H9 (cell line): ENCODE data around the gene LRIG1. TPM values are rescaled to one million over a fixed set of nuclear protein-coding genes. Genes with fewer than 3 reads are reported as not detected.
A peak's percentile ranks its signal among the peaks of the same experiment; 100 is the strongest.

Experiments
- DNase-seq: peaks from one replicate; pipeline ENCODE4 v3.0.0-alpha.2; 2017
- H2AFZ ChIP-seq: one replicate; pipeline ENCODE4 v1.6.1; 2013; ENCODE audit warnings: mild to moderate bottlenecking, low read length, control low read depth, moderate library complexity
- H2AK5ac ChIP-seq: 2 replicates; pipeline ENCODE4 v1.6.1; 2013; ENCODE audit warnings: low read length, control low read depth, mixed read lengths; ENCODE audit not compliant: insufficient read length
- H2BK120ac ChIP-seq: one replicate; pipeline ENCODE4 v1.6.1; 2013; ENCODE audit warnings: low read depth, mild to moderate bottlenecking, low read length, control low read depth, inconsistent platforms; ENCODE audit not compliant: poor library complexity, severe bottlenecking
- H2BK12ac ChIP-seq: 2 replicates; pipeline ENCODE4 v1.6.1; 2013; ENCODE audit warnings: low read length, control low read depth, mixed read lengths, low read depth; ENCODE audit not compliant: insufficient read length
- H2BK15ac ChIP-seq: 2 replicates; pipeline ENCODE4 v1.6.1; 2013; ENCODE audit warnings: low read depth, low read length, control low read depth
- H2BK20ac ChIP-seq: one replicate; pipeline ENCODE4 v1.6.1; 2013; ENCODE audit warnings: low read depth, mild to moderate bottlenecking, low read length, control low read depth, inconsistent platforms; ENCODE audit not compliant: poor library complexity, severe bottlenecking
- H2BK5ac ChIP-seq: 2 replicates; pipeline ENCODE4 v1.6.1; 2013; ENCODE audit warnings: low read length, control low read depth, mixed read lengths; ENCODE audit not compliant: insufficient read length
- H3K14ac ChIP-seq: 2 replicates; pipeline ENCODE4 v1.6.1; 2013; ENCODE audit warnings: low read length, control low read depth; ENCODE audit not compliant: insufficient read depth
- H3K18ac ChIP-seq: 2 replicates; pipeline ENCODE4 v1.6.1; 2013; ENCODE audit warnings: low read depth, mild to moderate bottlenecking, mixed read lengths, low read length, control low read depth; ENCODE audit not compliant: insufficient read length
- H3K23ac ChIP-seq: 2 replicates; pipeline ENCODE4 v1.6.1; 2013; ENCODE audit warnings: low read length, control low read depth, mixed read lengths, low read depth; ENCODE audit not compliant: insufficient read length
- H3K23me2 ChIP-seq: 2 replicates; pipeline ENCODE4 v1.6.1; 2013; ENCODE audit warnings: low read depth, mild to moderate bottlenecking, mixed read lengths, low read length, control low read depth; ENCODE audit not compliant: insufficient read length, poor library complexity, severe bottlenecking
- H3K27ac ChIP-seq: 2 replicates; pipeline ENCODE4 v1.5.1; 2013; ENCODE audit warnings: low read length, control low read depth, mixed read lengths, low read depth; ENCODE audit not compliant: insufficient read length
- H3K27me3 ChIP-seq: 2 replicates; pipeline ENCODE4 v1.6.1; 2013; ENCODE audit warnings: low read length, control low read depth, inconsistent platforms; ENCODE audit not compliant: insufficient read depth
- H3K4ac ChIP-seq: 2 replicates; pipeline ENCODE4 v1.6.1; 2013; ENCODE audit warnings: low read depth, mild to moderate bottlenecking, control low read depth, inconsistent platforms, low read length, moderate library complexity
- H3K4me1 ChIP-seq: 2 replicates; pipeline ENCODE4 v1.6.1; 2013; ENCODE audit warnings: low read length, control low read depth, inconsistent platforms; ENCODE audit not compliant: insufficient read depth
- H3K4me2 ChIP-seq: 2 replicates; pipeline ENCODE4 v1.6.1; 2013; ENCODE audit warnings: low read length, control low read depth, mixed read lengths; ENCODE audit not compliant: insufficient read length, insufficient read depth
- H3K56ac ChIP-seq: 2 replicates; pipeline ENCODE4 v1.6.1; 2013; ENCODE audit warnings: low read depth, mild to moderate bottlenecking, mixed read lengths, low read length, control low read depth; ENCODE audit not compliant: insufficient read length
- H3K79me1 ChIP-seq: 2 replicates; pipeline ENCODE4 v1.6.1; 2013; ENCODE audit warnings: low read depth, mild to moderate bottlenecking, moderate library complexity, low read length, control low read depth, inconsistent platforms; ENCODE audit not compliant: insufficient read depth, poor library complexity, severe bottlenecking
- H3K79me2 ChIP-seq: 2 replicates; pipeline ENCODE4 v1.6.1; 2013; ENCODE audit warnings: low read length, control low read depth, inconsistent platforms; ENCODE audit not compliant: insufficient read depth
- H3K9ac ChIP-seq: 2 replicates; pipeline ENCODE4 v1.6.1; 2013; ENCODE audit warnings: low read length, control low read depth, mixed read lengths; ENCODE audit not compliant: insufficient read length; ENCODE audit errors: extremely low read depth
- H3K9me3 ChIP-seq: one replicate; pipeline ENCODE4 v1.6.1; 2013; ENCODE audit warnings: low read depth, low read length, inconsistent platforms; ENCODE audit not compliant: control insufficient read depth
- H3T11ph ChIP-seq: one replicate; pipeline ENCODE4 v1.6.1; 2013; ENCODE audit warnings: mild to moderate bottlenecking, low read length, control low read depth, inconsistent platforms
- H4K20me1 ChIP-seq: one replicate; pipeline ENCODE4 v1.6.1; 2013; ENCODE audit not compliant: control insufficient read depth, insufficient read length, insufficient read depth
- H4K5ac ChIP-seq: 2 replicates; pipeline ENCODE4 v1.6.1; 2013; ENCODE audit warnings: low read depth, mild to moderate bottlenecking, mixed read lengths, low read length, control low read depth; ENCODE audit not compliant: insufficient read length
- H4K8ac ChIP-seq: replicated peaks from 2 replicates; pipeline ENCODE4 v1.6.1; 2013; ENCODE audit warnings: low read length, control low read depth, mixed read lengths, low read depth; ENCODE audit not compliant: insufficient read length
- H4K91ac ChIP-seq: 2 replicates; pipeline ENCODE4 v1.6.1; 2013; ENCODE audit warnings: low read depth, mild to moderate bottlenecking, moderate library complexity, mixed read lengths, low read length, control low read depth; ENCODE audit not compliant: insufficient read length
- H3K27ac Mint-ChIP-seq, 3 experiments: 2 replicates in 2 of 3; 3 replicates in 1 of 3; pipeline ENCODE4 v1.8.0; 2020 to 2021; ENCODE audit warnings: mixed read lengths in 3 of 3, mild to moderate bottlenecking in 1 of 3, moderate library complexity in 1 of 3
- H3K27me3 Mint-ChIP-seq: 2 replicates; pipeline ENCODE4 v1.8.0; 2021; ENCODE audit warnings: low read depth, mild to moderate bottlenecking, moderate library complexity, mixed read lengths
- H3K36me3 Mint-ChIP-seq, 3 experiments: 2 replicates in 2 of 3; 3 replicates in 1 of 3; pipeline ENCODE4 v1.8.0; 2020 to 2021; ENCODE audit warnings: low read depth in 3 of 3, mixed read lengths in 3 of 3; ENCODE audit not compliant: insufficient read depth in 1 of 3
- H3K4me1 Mint-ChIP-seq, 2 experiments: 2 replicates each; pipeline ENCODE4 v1.8.0; 2020; ENCODE audit warnings: mixed read lengths in 2 of 2
- H3K4me3 Mint-ChIP-seq, 2 experiments: 2 replicates in 1 of 2; 3 replicates in 1 of 2; pipeline ENCODE4 v1.8.0; 2020 to 2021; ENCODE audit warnings: mild to moderate bottlenecking in 2 of 2, mixed read lengths in 2 of 2, moderate library complexity in 1 of 2
- H3K9me3 Mint-ChIP-seq, 2 experiments: 2 replicates in 1 of 2; 3 replicates in 1 of 2; pipeline ENCODE4 v1.8.0; 2020; ENCODE audit warnings: mild to moderate bottlenecking in 2 of 2, mixed read lengths in 2 of 2, moderate library complexity in 1 of 2
- CTCF ChIP-seq: fragments of 200-600 bp; sonication (generic); conservative IDR thresholded peaks from 3 replicates; pipeline ENCODE4 v1.8.0; 2021; ENCODE audit warnings: antibody characterized with exemption, mild to moderate bottlenecking
- WGBS: extraction: QIAGEN DNeasy Blood & Tissue Kit; methylation state at CpG from one replicate; pipeline ENCODE4 v1.1.7; 2013; ENCODE audit warnings: missing lambda C conversion rate, low lambda C conversion rate, mixed read lengths; ENCODE audit not compliant: insufficient read length; ENCODE audit errors: extremely low coverage; 5-methylcytosine and 5-hydroxymethylcytosine counted together
- total RNA-seq: library from RNA; stranded (reverse); gene quantifications from 2 replicates; pipeline ENCODE4 v1.2.1, GENCODE V29; 2021

Gene LRIG1
- total RNA-seq, 1 experiment from 2014 or later: 70.3 TPM

GRCh38 chr3:66414846-66415245 lies 86.0 kb downstream of the LRIG1 start:
- H3K4me3 Mint-ChIP-seq: no peak overlapping the region
- Histone ChIP-seq H3K23ac (no peak overlapping the region), H3K56ac (no peak overlapping the region), H2BK120ac (no peak overlapping the region), H3K79me2 (peaks cover 13% of the 10 kb centered on the region; the same call in 1 of the 2 replicates), H4K8ac (no peak overlapping the region), H3K4me2 (no peak overlapping the region), H3K4ac (no peak overlapping the region), H3K9ac (no peak overlapping the region), H2BK5ac (no peak overlapping the region), H3K9me3 (no peaks in the 10 kb centered on the region), H3K18ac (no peak overlapping the region), H2AFZ (no peak overlapping the region), H2BK20ac (no peak overlapping the region), H2BK15ac (no peak overlapping the region), H4K91ac (no peak overlapping the region), H3K4me1 (peaks cover 5% of the 10 kb centered on the region; the same call in 1 of the 2 replicates), H4K20me1 (no peaks in the 10 kb centered on the region), H3K27me3 (no peaks in the 10 kb centered on the region), H2BK12ac (no peak overlapping the region), H3K23me2 (no peaks in the 10 kb centered on the region), H3K79me1 (peaks cover 3% of the 10 kb centered on the region), H4K5ac (no peak overlapping the region), H2AK5ac (no peak overlapping the region), H3K27ac (no peak overlapping the region), H3T11ph (no peak overlapping the region), H3K14ac (no peak overlapping the region)
- TF ChIP-seq CTCF: no peak
- H3K9me3 Mint-ChIP-seq: peaks cover under 1 to 4% of the 10 kb centered on the region in 2 experiments; a peak in 4 of 5 replicates
- H3K36me3 Mint-ChIP-seq: peaks cover 73 to 95% (median 85%) of the 10 kb centered on the region in 3 experiments
- H3K4me1 Mint-ChIP-seq: peaks cover 36 to 42% of the 10 kb centered on the region in 2 experiments
- WGBS: no CpG with 5 or more reads among the region's 5 CpGs
- H3K27ac Mint-ChIP-seq: peak overlapping the region in 1 of 3 experiments; percentile 89; a peak in 4 of 7 replicates
- H3K27me3 Mint-ChIP-seq: no peaks in the 10 kb centered on the region
- DNase-seq: no peak
